Measurements from ENCODE around the gene ARSA. TPM values are rescaled to one million over a fixed set of nuclear protein-coding genes. Genes with fewer than 3 reads are reported as not detected.

Gene ARSA
- total and polyA plus RNA-seq, 2 of the 13 experiments (the other 11 are each of a cell fraction or from before 2014, with no cell fraction given) = 9.0 to 11.5 TPM

DNA sequence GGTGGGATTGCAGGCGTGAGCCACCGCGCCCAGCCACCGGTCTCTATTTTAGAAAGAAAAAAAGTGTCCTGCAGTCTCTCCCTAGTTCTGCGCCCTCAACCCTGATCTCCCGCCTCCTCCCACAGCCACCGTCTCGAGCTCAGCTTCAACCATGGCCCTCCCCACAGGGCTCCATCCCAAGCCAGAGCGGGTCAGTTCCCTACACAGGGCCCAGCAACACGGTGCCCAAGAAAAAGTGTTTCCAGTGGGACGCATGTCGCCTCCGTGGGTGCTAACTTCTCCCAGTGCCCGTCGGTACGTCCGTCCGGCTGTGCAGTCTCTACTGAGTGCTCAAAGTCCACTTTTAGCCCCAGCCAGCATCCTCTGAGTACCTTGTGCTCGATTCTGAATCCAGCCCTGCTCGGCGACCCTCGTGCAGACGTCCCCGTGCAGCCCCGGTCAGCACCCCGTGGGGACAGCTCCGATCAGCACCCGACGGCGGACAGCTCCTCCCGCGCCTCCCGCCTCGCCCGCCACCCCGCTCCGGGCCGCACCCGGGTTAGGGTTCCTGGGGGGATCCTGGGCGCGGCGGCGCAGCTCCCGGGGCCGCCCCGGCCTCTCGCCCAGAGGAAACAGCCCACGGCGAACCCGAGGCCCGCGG is 28.0 kb downstream of the ARSA start (continued):
- TF ChIP-seq, protein P1, sequence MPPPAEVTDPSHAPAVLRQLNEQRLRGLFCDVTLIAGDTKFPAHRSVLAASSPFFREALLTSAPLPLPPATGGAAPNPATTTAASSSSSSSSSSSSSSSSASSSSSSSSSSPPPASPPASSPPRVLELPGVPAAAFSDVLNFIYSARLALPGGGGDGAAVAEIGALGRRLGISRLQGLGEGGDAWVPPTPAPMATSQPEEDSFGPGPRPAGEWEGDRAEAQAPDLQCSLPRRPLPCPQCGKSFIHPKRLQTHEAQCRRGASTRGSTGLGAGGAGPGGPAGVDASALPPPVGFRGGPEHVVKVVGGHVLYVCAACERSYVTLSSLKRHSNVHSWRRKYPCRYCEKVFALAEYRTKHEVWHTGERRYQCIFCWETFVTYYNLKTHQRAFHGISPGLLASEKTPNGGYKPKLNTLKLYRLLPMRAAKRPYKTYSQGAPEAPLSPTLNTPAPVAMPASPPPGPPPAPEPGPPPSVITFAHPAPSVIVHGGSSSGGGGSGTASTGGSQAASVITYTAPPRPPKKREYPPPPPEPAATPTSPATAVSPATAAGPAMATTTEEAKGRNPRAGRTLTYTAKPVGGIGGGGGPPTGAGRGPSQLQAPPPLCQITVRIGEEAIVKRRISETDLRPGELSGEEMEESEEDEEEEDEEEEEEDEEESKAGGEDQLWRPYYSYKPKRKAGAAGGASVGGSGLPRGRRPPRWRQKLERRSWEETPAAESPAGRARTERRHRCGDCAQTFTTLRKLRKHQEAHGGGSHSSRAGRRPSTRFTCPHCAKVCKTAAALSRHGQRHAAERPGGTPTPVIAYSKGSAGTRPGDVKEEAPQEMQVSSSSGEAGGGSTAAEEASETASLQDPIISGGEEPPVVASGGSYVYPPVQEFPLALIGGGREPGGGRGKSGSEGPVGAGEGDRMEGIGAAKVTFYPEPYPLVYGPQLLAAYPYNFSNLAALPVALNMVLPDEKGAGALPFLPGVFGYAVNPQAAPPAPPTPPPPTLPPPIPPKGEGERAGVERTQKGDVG (CRISPR knock-in tag; IDR thresholded peaks at IDR 0.05; ENCODE audit: borderline replicate concordance) = peak; percentile 91; the same call in 1 of the 2 replicates
- TF ChIP-seq PCBP1 (IDR thresholded peaks at IDR 0.05; ENCODE audit: borderline replicate concordance, low read depth, low read length) (no peak), EED (CRISPR knock-in tag; IDR thresholded peaks at IDR 0.05) (peak; percentile 88; the same call in 1 of the 2 replicates), IRF2 (CRISPR knock-in tag; IDR thresholded peaks at IDR 0.05) (peak; percentile 90), ZNF564 (CRISPR knock-in tag; IDR thresholded peaks at IDR 0.05) (peak; percentile 98), ZNF747 (CRISPR knock-in tag; IDR thresholded peaks at IDR 0.05; ENCODE audit: borderline replicate concordance) (peak; percentile 49; the same call in 1 of the 2 replicates), KLF9 (CRISPR knock-in tag; IDR thresholded peaks at IDR 0.05; ENCODE audit: low read depth) (peak; percentile 79; the same call in 1 of the 2 replicates), RXRA (CRISPR knock-in tag; IDR thresholded peaks at IDR 0.05) (peak; percentile 86), ZNF713 (CRISPR knock-in tag; IDR thresholded peaks at IDR 0.05) (no peak), ZNF816 (CRISPR knock-in tag; IDR thresholded peaks at IDR 0.05; ENCODE audit: borderline replicate concordance) (peak; percentile 93)
- TF ChIP-seq, protein P2, sequence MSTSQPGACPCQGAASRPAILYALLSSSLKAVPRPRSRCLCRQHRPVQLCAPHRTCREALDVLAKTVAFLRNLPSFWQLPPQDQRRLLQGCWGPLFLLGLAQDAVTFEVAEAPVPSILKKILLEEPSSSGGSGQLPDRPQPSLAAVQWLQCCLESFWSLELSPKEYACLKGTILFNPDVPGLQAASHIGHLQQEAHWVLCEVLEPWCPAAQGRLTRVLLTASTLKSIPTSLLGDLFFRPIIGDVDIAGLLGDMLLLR (CRISPR knock-in tag; IDR thresholded peaks at IDR 0.05) = peak; percentile 97
- TF ChIP-seq, protein P3, sequence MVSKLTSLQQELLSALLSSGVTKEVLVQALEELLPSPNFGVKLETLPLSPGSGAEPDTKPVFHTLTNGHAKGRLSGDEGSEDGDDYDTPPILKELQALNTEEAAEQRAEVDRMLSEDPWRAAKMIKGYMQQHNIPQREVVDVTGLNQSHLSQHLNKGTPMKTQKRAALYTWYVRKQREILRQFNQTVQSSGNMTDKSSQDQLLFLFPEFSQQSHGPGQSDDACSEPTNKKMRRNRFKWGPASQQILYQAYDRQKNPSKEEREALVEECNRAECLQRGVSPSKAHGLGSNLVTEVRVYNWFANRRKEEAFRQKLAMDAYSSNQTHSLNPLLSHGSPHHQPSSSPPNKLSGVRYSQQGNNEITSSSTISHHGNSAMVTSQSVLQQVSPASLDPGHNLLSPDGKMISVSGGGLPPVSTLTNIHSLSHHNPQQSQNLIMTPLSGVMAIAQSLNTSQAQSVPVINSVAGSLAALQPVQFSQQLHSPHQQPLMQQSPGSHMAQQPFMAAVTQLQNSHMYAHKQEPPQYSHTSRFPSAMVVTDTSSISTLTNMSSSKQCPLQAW (CRISPR knock-in tag; IDR thresholded peaks at IDR 0.05) = peak; percentile 21; the same call in 1 of the 2 replicates
- TF ChIP-seq, protein P4, sequence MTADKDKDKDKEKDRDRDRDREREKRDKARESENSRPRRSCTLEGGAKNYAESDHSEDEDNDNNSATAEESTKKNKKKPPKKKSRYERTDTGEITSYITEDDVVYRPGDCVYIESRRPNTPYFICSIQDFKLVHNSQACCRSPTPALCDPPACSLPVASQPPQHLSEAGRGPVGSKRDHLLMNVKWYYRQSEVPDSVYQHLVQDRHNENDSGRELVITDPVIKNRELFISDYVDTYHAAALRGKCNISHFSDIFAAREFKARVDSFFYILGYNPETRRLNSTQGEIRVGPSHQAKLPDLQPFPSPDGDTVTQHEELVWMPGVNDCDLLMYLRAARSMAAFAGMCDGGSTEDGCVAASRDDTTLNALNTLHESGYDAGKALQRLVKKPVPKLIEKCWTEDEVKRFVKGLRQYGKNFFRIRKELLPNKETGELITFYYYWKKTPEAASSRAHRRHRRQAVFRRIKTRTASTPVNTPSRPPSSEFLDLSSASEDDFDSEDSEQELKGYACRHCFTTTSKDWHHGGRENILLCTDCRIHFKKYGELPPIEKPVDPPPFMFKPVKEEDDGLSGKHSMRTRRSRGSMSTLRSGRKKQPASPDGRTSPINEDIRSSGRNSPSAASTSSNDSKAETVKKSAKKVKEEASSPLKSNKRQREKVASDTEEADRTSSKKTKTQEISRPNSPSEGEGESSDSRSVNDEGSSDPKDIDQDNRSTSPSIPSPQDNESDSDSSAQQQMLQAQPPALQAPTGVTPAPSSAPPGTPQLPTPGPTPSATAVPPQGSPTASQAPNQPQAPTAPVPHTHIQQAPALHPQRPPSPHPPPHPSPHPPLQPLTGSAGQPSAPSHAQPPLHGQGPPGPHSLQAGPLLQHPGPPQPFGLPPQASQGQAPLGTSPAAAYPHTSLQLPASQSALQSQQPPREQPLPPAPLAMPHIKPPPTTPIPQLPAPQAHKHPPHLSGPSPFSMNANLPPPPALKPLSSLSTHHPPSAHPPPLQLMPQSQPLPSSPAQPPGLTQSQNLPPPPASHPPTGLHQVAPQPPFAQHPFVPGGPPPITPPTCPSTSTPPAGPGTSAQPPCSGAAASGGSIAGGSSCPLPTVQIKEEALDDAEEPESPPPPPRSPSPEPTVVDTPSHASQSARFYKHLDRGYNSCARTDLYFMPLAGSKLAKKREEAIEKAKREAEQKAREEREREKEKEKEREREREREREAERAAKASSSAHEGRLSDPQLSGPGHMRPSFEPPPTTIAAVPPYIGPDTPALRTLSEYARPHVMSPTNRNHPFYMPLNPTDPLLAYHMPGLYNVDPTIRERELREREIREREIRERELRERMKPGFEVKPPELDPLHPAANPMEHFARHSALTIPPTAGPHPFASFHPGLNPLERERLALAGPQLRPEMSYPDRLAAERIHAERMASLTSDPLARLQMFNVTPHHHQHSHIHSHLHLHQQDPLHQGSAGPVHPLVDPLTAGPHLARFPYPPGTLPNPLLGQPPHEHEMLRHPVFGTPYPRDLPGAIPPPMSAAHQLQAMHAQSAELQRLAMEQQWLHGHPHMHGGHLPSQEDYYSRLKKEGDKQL (CRISPR knock-in tag; IDR thresholded peaks at IDR 0.05; ENCODE audit: low read depth) = peak; percentile 62; the same call in 1 of the 2 replicates
- TF ChIP-seq, protein P5, sequence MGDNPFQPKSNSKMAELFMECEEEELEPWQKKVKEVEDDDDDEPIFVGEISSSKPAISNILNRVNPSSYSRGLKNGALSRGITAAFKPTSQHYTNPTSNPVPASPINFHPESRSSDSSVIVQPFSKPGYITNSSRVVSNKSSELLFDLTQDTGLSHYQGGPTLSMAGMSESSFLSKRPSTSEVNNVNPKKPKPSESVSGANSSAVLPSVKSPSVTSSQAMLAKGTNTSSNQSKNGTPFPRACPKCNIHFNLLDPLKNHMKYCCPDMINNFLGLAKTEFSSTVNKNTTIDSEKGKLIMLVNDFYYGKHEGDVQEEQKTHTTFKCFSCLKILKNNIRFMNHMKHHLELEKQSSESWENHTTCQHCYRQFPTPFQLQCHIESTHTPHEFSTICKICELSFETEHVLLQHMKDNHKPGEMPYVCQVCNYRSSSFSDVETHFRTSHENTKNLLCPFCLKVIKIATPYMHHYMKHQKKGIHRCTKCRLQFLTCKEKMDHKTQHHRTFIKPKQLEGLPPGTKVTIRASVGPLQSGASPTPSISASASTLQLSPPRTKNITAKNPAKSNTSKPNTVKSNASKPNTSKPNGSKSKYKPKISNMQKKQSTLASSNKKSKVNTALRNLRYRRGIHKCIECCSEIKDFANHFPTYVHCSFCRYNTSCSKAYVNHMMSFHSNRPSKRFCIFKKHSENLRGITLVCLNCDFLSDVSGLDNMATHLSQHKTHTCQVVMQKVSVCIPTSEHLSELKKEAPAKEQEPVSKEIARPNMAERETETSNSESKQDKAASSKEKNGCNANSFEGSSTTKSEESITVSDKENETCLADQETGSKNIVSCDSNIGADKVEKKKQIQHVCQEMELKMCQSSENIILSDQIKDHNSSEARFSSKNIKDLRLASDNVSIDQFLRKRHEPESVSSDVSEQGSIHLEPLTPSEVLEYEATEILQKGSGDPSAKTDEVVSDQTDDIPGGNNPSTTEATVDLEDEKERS (CRISPR knock-in tag; IDR thresholded peaks at IDR 0.05) = peak; percentile 98

All from HepG2 (cell line).